Activated gamma-delta T cell treated with Interleukin-2 at 50 U/mL for 16 hours (primary cell): Measurements from ENCODE around the gene FAM107B.
"Not testable (repeated sequence)": the region's sequence is repeated elsewhere in the genome, so short reads cannot be mapped to it uniquely, and the experiment has no call there.

ENCODE experiments used
- DNase-seq: peaks from one replicate; pipeline ENCODE4 v3.0.0-alpha.2; 2020

FAM107B gene

GRCh38 chr10:14594878-14595525, 179.7 kb downstream of the FAM107B start:
- DNase-seq = no peak

GRCh38 chr10:14593806-14594205, 180.9 kb downstream of the FAM107B start:
- no peak for DNase-seq

GRCh38 chr10:14592566-14592965, 182.1 kb downstream of the FAM107B start:
- DNase-seq = no peak

- DNase-seq = no peak
Measured at GRCh38 chr10:14592026-14592425, 182.7 kb downstream of the FAM107B start.

- not testable (repeated sequence) for DNase-seq
Measured at GRCh38 chr10:14588938-14589294, 185.8 kb downstream of the FAM107B start.

GRCh38 chr10:14588084-14588937, 186.4 kb downstream of the FAM107B start:
- DNase-seq = peak; percentile 32

- no peak for DNase-seq
Measured at GRCh38 chr10:14587540-14588083, 187.1 kb downstream of the FAM107B start.

- peak; percentile 73 for DNase-seq
Measured at GRCh38 chr10:14586901-14587300, 187.8 kb downstream of the FAM107B start.

GRCh38 chr10:14585287-14586193, 189.2 kb downstream of the FAM107B start:
- no peak for DNase-seq

- DNase-seq = no peak
Measured at GRCh38 chr10:14584661-14585060, 190.0 kb downstream of the FAM107B start.

GRCh38 chr10:14583967-14584366, 190.7 kb downstream of the FAM107B start:
- no peak for DNase-seq

- peak; percentile 73 for DNase-seq
Measured at GRCh38 chr10:14583252-14583651, 191.4 kb downstream of the FAM107B start.

GRCh38 chr10:14581553-14582321, 193.0 kb downstream of the FAM107B start:
- DNase-seq = no peak

- no peak for DNase-seq
Measured at GRCh38 chr10:14580671-14581332, 193.9 kb downstream of the FAM107B start.

GRCh38 chr10:14579405-14579804, 195.3 kb downstream of the FAM107B start:
- no peak for DNase-seq

GRCh38 chr10:14578060-14578952, 196.4 kb downstream of the FAM107B start:
- no peak for DNase-seq

- DNase-seq = no peak
Measured at GRCh38 chr10:14574885-14575284, 199.8 kb downstream of the FAM107B start.

- DNase-seq = no peak
Measured at GRCh38 chr10:14574291-14574690, 200.4 kb downstream of the FAM107B start.

- no peak for DNase-seq
Measured at GRCh38 chr10:14573666-14574261, 200.9 kb downstream of the FAM107B start.

- no peak for DNase-seq
Measured at GRCh38 chr10:14572811-14573210, 201.9 kb downstream of the FAM107B start.
